GM20000 (cell line): Measurements from ENCODE around the gene ARHGDIG.

ENCODE experiments used
- DNase-seq: peaks from one replicate; pipeline ENCODE4 v3.0.0; 2012; ENCODE audit warnings: low spot score
- CTCF ChIP-seq: IDR thresholded peaks from 2 replicates; pipeline ENCODE4 v1.5.1; 2012; ENCODE audit warnings: mild to moderate bottlenecking, control low read depth; ENCODE audit errors: extremely low read depth, missing control alignments

Gene ARHGDIG

GRCh38 chr16:290015-290680 is 9.8 kb downstream of the ARHGDIG start:
- no peak for DNase-seq
- no peak for TF ChIP-seq CTCF

DNA sequence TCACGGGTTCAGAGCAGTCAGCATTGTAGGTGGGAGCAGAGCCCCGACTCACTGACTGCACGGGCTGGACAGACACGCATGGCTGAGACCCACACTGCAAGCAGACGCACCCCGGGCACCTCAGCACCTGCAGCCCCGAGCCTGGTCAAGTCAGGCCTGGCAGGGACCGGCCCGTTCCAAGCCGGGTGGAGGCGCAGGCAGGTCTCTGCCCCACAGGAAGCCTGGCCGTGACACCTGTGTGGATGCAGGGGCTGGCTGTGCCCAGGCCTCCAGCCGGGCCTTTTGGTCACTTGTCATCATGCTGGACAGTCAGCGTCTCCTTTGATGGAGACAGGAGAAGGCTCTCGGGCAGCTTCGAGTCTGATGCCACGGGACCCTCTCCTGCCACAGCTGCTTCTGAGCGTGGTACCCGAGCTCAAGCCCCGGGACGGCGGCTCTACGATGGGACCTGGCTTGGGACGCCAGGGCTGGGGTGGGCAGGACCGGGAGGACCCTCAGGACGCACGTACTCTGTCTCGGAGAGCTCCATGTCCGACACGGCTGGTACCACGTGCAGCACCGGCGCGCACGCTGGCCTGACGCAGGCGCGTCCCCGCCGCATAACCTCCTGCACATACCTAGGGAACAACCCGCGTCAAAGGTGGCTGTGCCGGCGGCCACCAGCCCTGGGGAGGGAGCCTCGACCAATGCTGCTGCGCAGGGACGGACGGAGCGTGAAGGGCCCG is 10.5 kb downstream of the ARHGDIG start:
- no peak for DNase-seq
- TF ChIP-seq CTCF: no peak

GRCh38 chr16:291539-291938 is 11.1 kb downstream of the ARHGDIG start:
- DNase-seq: no peak
- TF ChIP-seq CTCF: no peak

DNA sequence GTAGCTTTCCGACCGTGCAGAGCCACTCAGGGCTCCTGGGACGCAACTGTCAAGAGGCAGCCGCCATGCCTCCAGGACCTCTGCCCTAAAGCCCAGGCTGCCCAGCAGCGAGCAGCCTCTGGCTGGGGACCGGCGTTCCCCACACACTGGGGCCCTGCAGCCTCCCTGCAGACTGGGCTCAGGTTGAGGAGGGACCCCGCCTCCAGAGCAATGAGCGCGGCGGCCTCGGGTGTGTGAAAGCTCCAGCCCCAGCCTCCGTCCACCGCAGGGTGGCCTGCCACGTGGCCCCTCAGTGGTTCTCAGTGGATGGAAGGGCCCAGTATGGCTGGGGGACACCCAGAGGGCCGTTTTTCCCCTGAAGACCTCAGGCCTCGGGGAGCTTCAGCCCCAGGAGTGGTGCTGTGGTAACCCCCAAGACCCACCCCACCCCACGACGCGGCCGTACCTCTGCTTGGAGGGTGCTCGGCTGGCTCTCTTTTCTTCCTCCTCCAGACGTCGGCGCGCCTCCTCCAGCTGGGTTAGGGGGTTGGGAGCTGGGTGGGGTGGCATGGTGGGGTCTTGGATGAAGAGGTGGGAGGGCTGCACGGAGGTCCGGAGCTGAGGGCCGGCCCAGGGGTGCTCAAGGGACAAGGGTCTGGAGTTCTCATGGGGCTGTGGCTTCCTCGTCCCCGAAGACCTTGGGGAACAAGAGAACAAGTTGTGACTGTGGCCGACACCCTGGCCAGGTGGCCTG is 12.8 kb downstream of the ARHGDIG start:
- no peak for DNase-seq
- TF ChIP-seq CTCF: no peak

- no peak for TF ChIP-seq CTCF
- DNase-seq: no peak
These were observed 15.9 kb downstream of the ARHGDIG start for GRCh38 chr16:296276-296675.

DNA sequence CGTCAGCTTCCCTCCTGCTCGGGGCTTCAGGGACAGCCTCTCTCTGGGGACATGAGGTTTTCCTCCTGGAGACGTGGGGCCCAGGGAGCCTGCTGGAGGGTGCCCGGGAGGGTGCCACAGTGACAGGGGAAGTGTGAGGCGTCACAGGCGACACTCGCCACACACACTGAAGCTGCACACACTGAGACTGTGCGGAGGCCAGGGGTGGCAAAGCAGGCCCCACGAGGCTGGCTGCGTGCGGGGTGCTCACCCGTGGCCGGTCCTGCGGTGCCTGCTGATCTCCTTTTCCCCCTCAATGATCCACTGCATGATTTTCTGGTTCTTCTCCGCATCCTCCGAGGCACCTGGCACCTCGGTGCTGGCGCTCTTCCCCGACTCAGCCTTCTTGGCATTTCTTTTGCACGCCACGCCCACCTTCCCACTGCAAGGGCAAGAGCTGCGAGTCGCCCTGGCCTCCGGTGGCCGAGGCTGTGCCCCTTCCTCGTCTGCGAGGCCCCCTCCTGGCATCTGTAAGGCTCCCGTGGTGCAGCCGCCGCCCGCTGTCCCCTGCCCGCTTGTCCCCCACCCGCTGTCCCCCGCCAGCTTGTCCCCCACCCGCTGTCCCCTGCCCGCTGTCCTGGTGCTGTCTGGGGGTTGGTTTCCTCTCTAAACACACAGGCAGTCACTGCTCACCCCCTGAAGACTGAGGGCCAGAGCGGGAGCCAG is 16.6 kb downstream of the ARHGDIG start:
- TF ChIP-seq CTCF: no peak
- no peak for DNase-seq
